Measurements from ENCODE around the gene PLIN1.

PLIN1 gene

GRCh38 chr15:89685995-89686394 is 6.8 kb upstream of the PLIN1 start:
- Histone ChIP-seq H3K4me3 (no peak overlapping the region), H3K27ac (no peak overlapping the region)
- TF ChIP-seq, protein P1, sequence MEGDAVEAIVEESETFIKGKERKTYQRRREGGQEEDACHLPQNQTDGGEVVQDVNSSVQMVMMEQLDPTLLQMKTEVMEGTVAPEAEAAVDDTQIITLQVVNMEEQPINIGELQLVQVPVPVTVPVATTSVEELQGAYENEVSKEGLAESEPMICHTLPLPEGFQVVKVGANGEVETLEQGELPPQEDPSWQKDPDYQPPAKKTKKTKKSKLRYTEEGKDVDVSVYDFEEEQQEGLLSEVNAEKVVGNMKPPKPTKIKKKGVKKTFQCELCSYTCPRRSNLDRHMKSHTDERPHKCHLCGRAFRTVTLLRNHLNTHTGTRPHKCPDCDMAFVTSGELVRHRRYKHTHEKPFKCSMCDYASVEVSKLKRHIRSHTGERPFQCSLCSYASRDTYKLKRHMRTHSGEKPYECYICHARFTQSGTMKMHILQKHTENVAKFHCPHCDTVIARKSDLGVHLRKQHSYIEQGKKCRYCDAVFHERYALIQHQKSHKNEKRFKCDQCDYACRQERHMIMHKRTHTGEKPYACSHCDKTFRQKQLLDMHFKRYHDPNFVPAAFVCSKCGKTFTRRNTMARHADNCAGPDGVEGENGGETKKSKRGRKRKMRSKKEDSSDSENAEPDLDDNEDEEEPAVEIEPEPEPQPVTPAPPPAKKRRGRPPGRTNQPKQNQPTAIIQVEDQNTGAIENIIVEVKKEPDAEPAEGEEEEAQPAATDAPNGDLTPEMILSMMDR (IDR thresholded peaks at IDR 0.05) = no peak
- DNase-seq (ENCODE audit: low spot score) = no peak

DNA sequence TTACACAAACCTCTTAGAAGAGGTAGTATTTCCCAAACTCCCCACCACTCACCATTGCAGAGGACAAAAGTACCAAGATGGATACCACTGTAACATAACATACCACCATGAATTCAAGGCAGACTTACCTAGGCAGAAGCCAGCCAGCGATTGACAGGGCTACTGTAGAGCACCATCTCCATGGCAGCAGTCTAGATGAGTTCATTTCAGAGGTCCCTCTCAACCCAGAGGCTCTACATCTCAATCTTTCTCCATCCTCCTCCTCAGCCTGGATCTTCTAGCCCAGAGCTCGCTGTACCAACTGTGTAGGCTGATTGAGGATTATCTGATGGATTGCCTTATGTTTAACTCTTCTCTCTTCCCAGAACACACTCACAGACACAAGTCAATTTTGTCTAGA is 2.0 kb upstream of the PLIN1 start:
- Histone ChIP-seq H3K27ac (peak overlapping the region in 1 of 2 donors; percentile 80), H3K4me3 (peak overlapping the region; percentile 53)
- peak; percentile 43 for DNase-seq (ENCODE audit: low spot score)
- TF ChIP-seq, protein P1 (IDR thresholded peaks at IDR 0.05) = no peak

DNA sequence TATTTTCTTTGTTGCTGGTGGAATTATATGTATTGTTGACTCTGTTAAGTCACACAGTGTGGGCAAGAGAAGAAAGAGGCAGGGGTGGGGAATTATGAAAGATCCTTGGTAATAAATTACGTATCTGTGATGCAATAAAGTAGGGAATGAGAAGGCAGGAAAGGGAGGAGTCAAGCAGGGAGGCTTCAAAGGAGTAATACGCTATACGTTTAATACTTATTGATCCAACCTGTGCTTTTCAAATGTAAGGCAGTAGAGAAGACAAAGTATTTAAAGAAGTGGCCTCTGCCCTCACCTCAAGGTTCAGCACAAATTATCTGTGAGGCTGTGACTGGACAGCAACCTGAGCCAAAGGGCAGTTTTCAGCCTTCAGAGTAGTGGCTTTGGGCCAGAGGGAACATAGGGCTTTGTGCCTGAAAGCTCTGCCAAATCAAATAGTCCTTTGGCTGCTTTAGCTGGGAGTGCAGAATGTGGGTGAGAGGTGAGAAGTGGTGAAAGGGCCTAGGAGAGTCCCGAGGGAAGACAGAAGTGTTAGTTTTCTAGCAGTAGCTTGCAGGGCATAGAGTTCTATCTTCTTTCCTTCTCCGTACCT is 1.2 kb upstream of the PLIN1 start:
- TF ChIP-seq, protein P1 (IDR thresholded peaks at IDR 0.05) = no peak
- Histone ChIP-seq H3K4me3 (peak overlapping the region; percentile 53), H3K27ac (peak overlapping the region; percentile 25 to 80)
- peak; percentile 91 for DNase-seq (ENCODE audit: low spot score)

DNA sequence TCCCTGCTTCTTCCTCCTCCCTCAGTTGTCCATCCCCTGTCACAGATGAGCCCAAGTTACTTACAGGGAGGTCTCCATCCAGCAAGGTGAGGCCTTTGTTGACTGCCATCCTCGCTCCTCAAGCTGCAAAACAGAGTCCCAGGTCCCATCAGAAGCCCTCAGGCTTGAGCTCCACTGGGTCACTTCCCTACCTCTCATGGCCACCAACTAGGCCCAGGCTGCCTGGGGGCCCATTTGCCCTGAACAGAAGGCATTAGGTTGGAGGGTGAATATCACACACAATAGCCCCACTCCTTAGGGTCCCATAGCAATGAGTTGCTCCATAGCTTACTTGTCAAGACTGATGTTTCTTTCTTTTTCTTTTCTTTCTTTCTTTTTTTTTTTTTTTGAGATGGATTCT is 1.8 kb downstream of the PLIN1 start:
- DNase-seq (ENCODE audit: low spot score) = peak; percentile 33
- Histone ChIP-seq H3K4me3 (no peak overlapping the region), H3K27ac (no peak overlapping the region)
- TF ChIP-seq, protein P1 (IDR thresholded peaks at IDR 0.05) = no peak

- TF ChIP-seq, protein P1 (IDR thresholded peaks at IDR 0.05) = no peak
- DNase-seq (ENCODE audit: low spot score) = no peak
Observed at GRCh38 chr15:89675606-89676005, 3.6 kb downstream of the PLIN1 start.

GRCh38 chr15:89674526-89674925 is 4.6 kb downstream of the PLIN1 start:
- H3K27ac ChIP-seq = no peak overlapping the region
- DNase-seq (ENCODE audit: low spot score) = no peak
- TF ChIP-seq, protein P1 (IDR thresholded peaks at IDR 0.05) = no peak

More at GRCh38 chr15:89675606-89676005, 3.6 kb downstream of the PLIN1 start:
- H3K4me3 ChIP-seq = no peak overlapping the region
- H3K27ac ChIP-seq = no peak overlapping the region

GRCh38 chr15:89673165-89673512 is 6.0 kb downstream of the PLIN1 start:
- Histone ChIP-seq H3K27ac (peak overlapping the region; percentile 66 to 89), H3K4me3 (no peak overlapping the region)
- DNase-seq (ENCODE audit: low spot score) = no peak
- TF ChIP-seq, protein P1 (IDR thresholded peaks at IDR 0.05) = no peak

More at GRCh38 chr15:89674526-89674925, 4.6 kb downstream of the PLIN1 start:
- no peak overlapping the region for H3K4me3 ChIP-seq
